Uterus (tissue), 2 donors: ENCODE results near the gene NQO2.
"Not testable (repeated sequence)": the region's sequence is repeated elsewhere in the genome, so short reads cannot be mapped to it uniquely, and the experiment has no call there.

ENCODE experiments used
- POLR2A ChIP-seq, 2 donors: fragments of 450-650 bp; IDR thresholded peaks; one replicate each; pipeline ENCODE4 v1.6.1; 2016; ENCODE audit warnings: antibody characterized with exemption in 2 of 2, mild to moderate bottlenecking in 1 of 2, moderate library complexity in 1 of 2
- TF ChIP-seq, protein P1 (sequence below), 4 experiments: fragments of 200-600 bp in 2 of 4; fragments of 450-650 bp in 2 of 4; sonication (generic) in 2 of 4; IDR thresholded peaks; one replicate each; pipeline ENCODE4 v1.5.1; 2016 to 2019; ENCODE audit warnings: antibody characterized with exemption in 4 of 4, mild to moderate bottlenecking in 2 of 4, moderate library complexity in 1 of 4

DNA sequence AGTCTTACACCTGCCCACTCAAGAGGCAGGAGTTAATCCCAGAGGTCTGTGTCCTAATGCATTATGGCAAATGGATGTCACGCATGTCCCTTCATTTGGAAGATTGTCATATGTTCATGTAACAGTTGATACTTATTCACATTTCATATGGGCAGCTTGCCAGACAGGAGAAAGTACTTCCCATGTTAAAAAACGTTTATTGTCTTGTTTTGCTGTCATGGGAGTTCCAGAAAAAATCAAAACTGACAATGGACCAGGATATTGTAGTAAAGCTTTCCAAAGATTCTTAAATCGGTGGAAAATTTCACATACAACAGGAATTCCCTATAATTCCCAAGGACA, 55.4 kb downstream of the NQO2 start:
- TF ChIP-seq, protein P1, sequence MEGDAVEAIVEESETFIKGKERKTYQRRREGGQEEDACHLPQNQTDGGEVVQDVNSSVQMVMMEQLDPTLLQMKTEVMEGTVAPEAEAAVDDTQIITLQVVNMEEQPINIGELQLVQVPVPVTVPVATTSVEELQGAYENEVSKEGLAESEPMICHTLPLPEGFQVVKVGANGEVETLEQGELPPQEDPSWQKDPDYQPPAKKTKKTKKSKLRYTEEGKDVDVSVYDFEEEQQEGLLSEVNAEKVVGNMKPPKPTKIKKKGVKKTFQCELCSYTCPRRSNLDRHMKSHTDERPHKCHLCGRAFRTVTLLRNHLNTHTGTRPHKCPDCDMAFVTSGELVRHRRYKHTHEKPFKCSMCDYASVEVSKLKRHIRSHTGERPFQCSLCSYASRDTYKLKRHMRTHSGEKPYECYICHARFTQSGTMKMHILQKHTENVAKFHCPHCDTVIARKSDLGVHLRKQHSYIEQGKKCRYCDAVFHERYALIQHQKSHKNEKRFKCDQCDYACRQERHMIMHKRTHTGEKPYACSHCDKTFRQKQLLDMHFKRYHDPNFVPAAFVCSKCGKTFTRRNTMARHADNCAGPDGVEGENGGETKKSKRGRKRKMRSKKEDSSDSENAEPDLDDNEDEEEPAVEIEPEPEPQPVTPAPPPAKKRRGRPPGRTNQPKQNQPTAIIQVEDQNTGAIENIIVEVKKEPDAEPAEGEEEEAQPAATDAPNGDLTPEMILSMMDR (IDR thresholded peaks at IDR 0.05): not testable (repeated sequence)
- TF ChIP-seq POLR2A (IDR thresholded peaks at IDR 0.05): not testable (repeated sequence)
